Endothelial cell (in vitro differentiated cells): ENCODE data around the gene WDR54. TPM values are rescaled to one million over a fixed set of nuclear protein-coding genes. Genes with fewer than 3 reads are reported as not detected.

ENCODE experiments used
- DNase-seq: peaks from one replicate; pipeline ENCODE4 v3.0.0; 2021; ENCODE audit warnings: low spot score
- H3K27ac Mint-ChIP-seq: one replicate; pipeline ENCODE4 v1.8.0; 2021; ENCODE audit warnings: mixed read lengths, inconsistent platforms; ENCODE audit not compliant: unreplicated experiment
- H3K27me3 Mint-ChIP-seq: one replicate; pipeline ENCODE4 v1.8.0; 2021; ENCODE audit warnings: mild to moderate bottlenecking, moderate library complexity, mixed read lengths, inconsistent platforms; ENCODE audit not compliant: unreplicated experiment
- H3K36me3 Mint-ChIP-seq: one replicate; pipeline ENCODE4 v1.8.0; 2021; ENCODE audit warnings: mild to moderate bottlenecking, low read depth, mixed read lengths, inconsistent platforms; ENCODE audit not compliant: unreplicated experiment
- H3K4me1 Mint-ChIP-seq: one replicate; pipeline ENCODE4 v1.8.0; 2021; ENCODE audit warnings: mild to moderate bottlenecking, mixed read lengths, inconsistent platforms; ENCODE audit not compliant: unreplicated experiment
- H3K4me3 Mint-ChIP-seq: one replicate; pipeline ENCODE4 v1.8.0; 2021; ENCODE audit warnings: mild to moderate bottlenecking, mixed read lengths, inconsistent platforms; ENCODE audit not compliant: unreplicated experiment
- H3K9me3 Mint-ChIP-seq: one replicate; pipeline ENCODE4 v1.8.0; 2021; ENCODE audit warnings: mixed read lengths, inconsistent platforms; ENCODE audit not compliant: unreplicated experiment
- CTCF ChIP-seq: fragments of 200-600 bp; sonication (generic); IDR thresholded peaks from one replicate; pipeline ENCODE4 v1.5.0; 2021; ENCODE audit warnings: antibody characterized with exemption; ENCODE audit not compliant: unreplicated experiment
- total RNA-seq: library from RNA; stranded (reverse); fragmentation: NEBNext Ultra II Directional; extraction: Animal tissue kit (Norgen Biotek cat#: 25700); gene quantifications from one replicate; pipeline ENCODE4 v1.2.1, GENCODE V29; 2021; ENCODE audit not compliant: unreplicated experiment

The WDR54 gene
- total RNA-seq, 1 donor from 2014 or later, result 34.1 TPM

DNA sequence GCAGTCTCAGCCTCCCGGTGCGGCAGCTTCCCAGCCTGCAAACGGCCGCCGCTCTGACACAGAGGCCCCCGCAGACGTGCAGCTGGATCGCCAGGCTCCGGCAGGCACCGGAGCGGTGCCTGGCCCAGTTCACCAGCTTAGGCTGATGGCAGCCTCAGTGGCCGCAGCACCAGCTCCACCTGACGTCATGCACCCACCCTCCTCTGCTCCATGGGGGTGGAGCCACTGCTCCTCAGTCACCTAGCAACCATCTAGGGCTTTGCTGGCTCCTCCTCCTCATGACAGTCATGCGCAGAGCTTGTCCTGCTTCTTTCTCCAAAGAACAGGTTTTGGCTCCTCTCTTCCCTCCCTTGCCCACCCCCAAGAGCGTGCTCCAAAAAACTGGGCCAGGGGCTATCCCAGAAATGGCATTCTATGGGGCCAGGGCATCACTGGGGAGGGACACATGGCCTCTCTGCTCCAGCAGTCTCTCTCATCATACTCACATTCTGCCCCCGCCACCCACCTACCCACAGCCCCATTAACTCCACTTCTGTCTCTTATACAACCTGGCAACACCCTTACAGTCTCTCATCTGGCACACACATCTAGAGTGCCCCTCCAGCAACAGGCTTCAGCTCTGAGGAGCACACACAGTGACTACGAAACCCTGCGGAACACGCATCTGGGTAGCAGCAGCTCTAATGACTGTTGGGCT is 46.9 kb upstream of the WDR54 start:
- H3K9me3 Mint-ChIP-seq, result no peaks in the 10 kb centered on the region
- peak overlapping the region; percentile 92 for H3K27ac Mint-ChIP-seq
- DNase-seq, result peak; percentile 62
- no peak for TF ChIP-seq CTCF
- H3K4me3 Mint-ChIP-seq, result peak overlapping the region; percentile 43
- H3K4me1 Mint-ChIP-seq, result peaks cover 37% of the 10 kb centered on the region
- H3K36me3 Mint-ChIP-seq, result peaks cover 58% of the 10 kb centered on the region
- H3K27me3 Mint-ChIP-seq, result peaks cover 7% of the 10 kb centered on the region

GRCh38 chr2:74375838-74376237 is 45.7 kb upstream of the WDR54 start:
- no peak for DNase-seq
- TF ChIP-seq CTCF, result no peak
- Mint-ChIP-seq H3K9me3 (no peaks in the 10 kb centered on the region), H3K4me3 (no peak overlapping the region), H3K27me3 (peaks cover 5% of the 10 kb centered on the region), H3K27ac (peak overlapping the region; percentile 77), H3K4me1 (peaks cover 47% of the 10 kb centered on the region), H3K36me3 (peaks cover 49% of the 10 kb centered on the region)

GRCh38 chr2:74378007-74378406 is 43.5 kb upstream of the WDR54 start:
- Mint-ChIP-seq H3K27ac (no peak overlapping the region), H3K4me1 (peaks cover 39% of the 10 kb centered on the region), H3K27me3 (no peaks in the 10 kb centered on the region), H3K9me3 (no peaks in the 10 kb centered on the region), H3K36me3 (peaks cover 34% of the 10 kb centered on the region), H3K4me3 (peak overlapping the region; percentile 42)
- no peak for TF ChIP-seq CTCF
- no peak for DNase-seq

DNA sequence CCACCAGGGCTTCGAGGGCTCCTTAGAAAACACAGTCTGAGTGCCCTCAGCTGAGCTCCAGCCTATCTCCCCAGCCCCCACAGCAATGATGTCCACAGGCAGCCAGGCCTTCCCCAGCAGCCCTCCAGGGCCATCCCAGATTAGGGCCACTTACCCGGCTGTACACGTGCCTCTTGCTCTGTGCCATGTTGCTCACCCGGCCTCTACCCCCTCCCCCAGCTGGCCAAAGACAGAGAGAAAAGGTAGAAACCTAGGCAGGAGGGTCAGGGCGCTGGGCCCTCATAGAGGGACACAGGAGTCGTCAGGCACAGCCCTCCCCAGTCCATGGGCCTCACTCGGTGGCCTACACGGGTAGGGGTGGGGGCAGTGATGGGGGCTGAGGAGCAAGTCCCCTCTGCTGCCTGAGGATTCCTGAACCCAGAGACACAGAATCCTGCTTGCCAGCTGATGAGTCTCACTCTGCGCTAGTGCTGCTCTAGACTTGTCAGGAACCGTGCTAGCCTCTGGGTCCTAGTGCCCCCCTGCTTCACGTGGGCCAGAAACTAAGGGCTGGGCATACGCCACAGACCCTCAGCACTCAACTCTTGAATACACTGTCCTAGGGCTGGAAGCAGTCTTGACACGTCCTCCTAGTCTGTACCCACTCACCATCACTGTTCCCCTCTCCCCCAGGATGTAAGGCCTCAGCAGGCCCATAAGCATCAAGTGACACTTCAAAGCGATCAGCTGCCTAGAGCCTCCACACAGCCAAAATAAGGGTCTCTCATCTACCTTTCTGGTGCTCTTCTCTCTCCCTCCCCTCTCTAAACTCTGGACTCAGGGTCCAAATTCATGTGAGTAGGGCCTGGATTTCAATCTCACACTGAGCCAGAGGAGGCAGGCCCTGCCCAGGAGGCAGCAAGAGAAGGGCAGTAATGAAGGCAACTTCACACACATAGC is 41.4 kb upstream of the WDR54 start, which contains the start of gene DCTN1:
Gene DCTN1, minus strand, starts transcription at position 461 of the 939 bp plus-strand sequence. Its CDS starts 274 bp downstream, at position 187.
- Mint-ChIP-seq H3K27ac (peak within 1 kb of the TSS; percentile 55), H3K4me1 (peaks cover 34% of the 10 kb centered on the region), H3K27me3 (no peaks in the 10 kb centered on the region), H3K36me3 (peaks cover 29% of the 10 kb centered on the region), H3K9me3 (no peaks in the 10 kb centered on the region), H3K4me3 (peak within 1 kb of the TSS; percentile 19)
- TF ChIP-seq CTCF, result no peak
- peak; percentile 37 for DNase-seq
